Measurements from ENCODE around the gene CLEC16A.

CLEC16A gene

DNA sequence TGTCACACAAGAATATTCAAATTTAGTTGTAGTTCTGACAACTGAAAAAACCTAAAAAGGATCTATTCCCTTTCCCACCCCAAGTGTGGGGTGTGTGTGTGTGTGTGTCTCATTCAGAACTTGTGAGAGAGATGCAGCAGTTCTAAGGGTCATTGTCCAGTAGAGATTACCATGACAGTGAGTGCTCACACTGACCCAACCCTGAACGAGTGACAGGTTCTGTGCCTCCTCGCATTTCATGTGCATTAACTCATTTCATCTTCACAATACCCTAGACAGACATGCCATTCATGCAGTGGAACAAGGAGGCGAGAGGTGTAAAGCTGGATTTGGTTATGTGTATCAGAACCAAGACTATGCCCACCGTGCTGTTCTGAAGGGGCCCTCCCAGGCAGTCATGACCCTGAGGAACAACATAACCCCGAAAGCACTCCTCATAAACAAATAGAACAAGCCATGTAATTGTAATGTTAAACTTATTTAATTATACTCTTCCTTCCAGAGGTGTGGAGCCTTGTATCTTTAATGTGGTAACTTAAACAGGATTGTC, 102.1 kb downstream of the CLEC16A start:
- no peak for DNase-seq

DNA sequence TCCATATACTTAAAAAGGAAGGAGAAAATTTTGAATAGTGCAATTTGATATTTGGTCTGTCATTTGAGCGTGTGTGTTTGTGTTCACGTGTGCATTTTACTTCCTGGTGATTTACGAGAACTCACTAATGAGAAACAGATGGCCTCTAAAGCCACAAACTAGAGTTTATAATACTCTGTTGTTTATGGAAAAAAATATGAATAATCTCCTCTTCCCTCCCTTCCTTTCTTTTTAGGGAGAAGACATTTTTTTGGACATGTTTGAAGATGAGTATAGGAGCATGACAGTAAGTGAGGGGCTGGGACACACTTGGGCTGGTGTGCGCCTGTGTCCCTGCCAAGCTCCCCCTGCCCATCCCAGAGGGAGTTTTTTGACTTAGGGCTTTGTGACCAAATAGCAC, 102.7 kb downstream of the CLEC16A start:
- no peak for DNase-seq

DNA sequence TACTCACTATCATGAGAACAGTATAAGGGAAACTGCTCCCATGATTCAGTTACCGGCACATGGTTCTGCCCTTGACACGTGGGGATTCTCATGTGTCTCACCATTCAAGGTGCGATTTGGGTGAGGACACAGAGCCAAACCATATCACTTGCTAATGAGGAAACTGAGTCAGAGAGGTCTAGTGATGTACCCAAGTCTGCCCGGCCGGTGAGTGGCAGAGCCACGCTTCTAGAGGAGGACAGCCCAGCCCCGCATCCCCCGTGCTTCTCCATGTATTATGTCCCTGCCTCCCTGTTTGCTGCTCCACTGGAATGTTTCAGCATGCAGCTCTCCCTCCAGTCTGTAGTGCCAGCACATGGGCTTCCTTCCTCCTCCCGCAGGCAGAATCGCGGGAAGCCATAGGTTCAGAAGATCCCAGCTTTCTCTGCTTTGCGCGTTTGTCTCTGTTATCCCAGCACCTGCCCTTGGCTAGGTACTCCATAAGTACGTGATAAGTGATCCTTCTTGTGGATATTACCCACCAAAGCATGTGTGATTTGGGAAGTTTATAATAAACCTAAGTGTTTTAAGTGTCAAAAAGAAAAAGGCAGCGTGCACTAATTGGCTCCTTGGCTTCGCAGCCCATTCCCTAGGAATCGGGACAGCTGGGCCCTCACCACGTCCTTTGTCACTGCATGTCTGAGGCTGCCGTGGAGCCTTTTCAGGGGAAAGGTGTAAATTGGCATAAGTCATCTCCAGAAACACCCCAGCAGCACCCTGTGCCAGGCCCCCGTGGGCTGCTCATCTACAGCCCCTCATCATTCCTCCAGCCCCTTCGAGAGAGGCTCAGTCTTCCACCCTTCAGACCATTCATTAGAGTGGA, 103.8 kb downstream of the CLEC16A start:
- no peak for DNase-seq

DNA sequence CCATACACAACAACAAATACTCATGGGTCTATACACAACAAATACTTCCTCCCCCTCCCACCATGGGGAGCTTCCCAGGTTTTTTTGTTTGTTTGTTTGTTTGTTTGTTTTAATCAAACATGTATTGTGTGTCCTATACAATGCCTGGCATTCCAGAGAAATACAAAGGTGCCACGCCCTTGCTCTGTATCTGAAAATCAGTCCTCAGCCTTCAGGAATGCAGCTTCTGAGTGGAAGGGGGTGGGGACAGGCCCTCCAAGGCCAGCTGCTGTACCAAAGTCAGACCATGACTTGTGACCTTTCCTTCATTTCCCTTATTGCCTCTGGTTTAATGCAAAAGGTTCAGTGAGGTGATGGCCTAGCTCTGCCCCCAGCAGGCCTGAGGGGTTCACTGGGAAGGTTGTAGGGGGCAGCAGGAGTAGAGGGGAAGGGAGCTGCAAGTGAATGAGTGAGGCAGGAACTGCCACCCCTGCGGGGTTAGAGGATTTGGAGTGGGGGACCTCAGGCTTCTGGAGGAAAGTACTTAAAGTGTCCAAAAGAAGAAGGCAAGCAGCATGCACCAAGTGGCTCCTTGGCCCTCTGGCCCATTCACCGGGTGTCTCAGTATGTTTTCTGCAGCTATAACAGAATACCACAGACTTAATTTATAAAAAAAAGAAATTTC, 105.2 kb downstream of the CLEC16A start:
- no peak for DNase-seq

DNA sequence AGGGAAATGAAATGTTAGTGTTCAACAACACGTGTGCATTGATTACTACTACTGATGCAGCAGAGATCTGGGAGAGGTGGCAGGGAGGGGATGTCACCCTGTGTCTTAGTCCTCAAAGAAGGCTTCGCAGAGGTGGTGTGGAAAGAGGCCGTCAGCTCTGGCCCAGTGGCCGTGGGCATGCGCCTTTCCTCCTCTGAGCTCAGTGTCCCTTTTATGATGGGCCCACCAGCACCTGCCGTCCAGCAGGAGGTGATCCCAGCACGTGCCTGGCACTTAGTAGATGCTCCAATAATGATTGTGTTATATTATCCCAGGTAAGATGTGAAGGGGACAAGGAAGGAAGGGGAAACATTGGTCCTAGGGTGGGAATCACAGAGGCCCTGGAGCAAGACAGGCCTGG, 106.2 kb downstream of the CLEC16A start:
- DNase-seq: no peak

DNA sequence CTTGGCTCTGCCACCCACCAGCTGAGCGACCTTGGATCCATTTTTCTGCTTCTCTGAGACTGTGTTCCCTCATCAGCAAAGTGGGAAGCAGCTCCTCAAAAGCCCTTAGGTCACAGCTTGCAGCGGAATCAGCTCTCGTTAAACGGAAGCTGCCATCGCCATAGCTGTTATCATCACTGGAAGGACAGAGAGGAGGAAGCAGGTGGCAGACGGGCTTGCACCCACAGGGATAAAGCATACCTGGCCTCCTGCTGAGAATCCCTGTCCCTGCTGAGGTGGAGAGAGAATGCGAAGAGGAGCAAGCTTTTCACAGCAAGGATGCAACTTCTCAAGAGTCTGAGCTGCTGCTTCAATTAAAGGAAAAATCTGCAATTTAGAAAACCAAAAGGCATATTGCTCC, 106.6 kb downstream of the CLEC16A start:
- DNase-seq: no peak

DNA sequence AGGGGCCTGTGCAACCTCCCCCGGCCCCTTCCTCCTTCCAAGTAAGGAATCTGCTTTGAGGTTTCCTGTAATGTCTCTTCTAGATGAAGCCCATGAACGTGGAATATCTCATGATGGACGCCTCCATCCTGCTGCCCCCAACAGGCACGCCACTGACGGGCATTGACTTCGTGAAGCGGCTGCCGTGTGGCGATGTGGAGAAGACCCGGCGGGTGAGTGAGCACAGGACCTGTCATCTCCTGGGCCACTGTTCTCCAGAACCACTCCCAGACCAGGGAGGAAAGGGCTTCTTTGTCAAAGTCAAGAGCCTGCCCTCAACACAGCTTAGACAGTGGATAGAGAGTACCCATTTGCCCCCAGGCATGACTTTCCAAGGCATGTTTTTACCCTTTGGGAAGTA, 107.1 kb downstream of the CLEC16A start:
- DNase-seq: no peak

DNA sequence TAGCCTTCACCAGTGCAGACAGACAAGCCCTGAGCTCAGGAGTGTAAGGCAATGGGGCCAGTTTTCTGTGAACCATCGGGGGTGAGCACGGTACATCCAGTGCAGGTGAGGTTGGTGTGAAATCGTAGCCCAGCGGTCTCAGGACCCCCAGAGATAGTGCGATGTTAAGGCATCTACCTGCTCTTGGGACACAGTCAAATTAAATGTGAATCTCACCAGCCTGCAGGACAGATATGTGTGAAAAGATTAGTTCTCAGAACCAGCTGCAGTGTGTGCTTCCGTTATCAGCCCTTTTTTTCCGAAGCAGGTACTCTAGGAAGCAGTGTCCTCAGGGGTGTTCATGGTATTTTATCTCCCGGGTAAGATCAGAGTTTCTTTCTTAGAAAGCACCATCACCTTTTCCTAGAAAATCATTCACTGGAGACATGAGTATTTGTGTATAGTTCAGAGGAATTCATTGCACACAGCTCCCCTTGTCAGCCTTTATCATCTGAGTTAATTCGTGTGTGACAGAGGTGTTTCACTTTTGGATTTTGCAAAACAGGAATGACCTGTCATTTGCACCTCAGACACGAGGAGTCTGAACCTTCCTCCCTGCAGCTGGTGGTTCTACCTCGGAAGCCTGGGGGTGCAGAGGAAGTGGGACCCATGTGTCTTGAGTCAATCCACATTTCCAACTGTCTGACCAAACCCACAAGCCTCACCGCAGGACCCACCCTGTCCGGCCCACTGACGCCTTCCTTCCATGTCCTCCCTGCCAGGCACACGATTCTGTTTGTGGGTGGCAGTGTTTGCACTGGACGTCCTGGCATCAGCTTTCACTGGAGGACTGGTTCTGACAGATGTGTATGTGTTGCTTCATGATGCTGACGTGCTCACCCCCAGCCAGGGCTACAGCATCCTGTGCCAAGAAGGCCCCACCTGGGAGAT, 107.8 kb downstream of the CLEC16A start:
- no peak for DNase-seq

DNA sequence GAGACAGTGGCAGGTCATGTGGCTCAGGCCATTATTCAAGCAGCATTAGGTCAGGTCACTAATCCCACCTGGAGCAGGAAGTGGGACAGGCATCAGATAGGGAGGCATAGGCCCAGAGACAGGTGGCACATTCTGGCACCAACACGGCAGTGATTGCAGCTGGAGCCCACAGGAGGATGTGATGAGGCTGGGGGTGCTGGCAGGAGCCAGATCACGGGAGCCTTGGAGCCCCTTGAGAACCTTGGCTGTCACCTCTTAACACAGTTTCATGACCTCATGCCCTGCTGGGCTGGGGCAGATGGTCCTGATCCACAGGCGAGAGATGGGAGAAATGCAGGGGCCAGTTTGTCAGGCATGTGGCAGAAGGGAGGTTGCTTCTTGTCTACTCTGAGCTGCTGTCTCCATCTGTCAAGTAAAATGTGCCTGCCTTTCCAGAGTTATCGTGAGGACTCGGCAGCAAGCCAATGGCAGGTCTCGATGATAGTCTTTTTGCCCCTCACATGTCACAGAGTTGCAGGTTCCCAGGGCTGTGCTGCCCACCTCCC, 109.6 kb downstream of the CLEC16A start:
- DNase-seq: no peak

DNA sequence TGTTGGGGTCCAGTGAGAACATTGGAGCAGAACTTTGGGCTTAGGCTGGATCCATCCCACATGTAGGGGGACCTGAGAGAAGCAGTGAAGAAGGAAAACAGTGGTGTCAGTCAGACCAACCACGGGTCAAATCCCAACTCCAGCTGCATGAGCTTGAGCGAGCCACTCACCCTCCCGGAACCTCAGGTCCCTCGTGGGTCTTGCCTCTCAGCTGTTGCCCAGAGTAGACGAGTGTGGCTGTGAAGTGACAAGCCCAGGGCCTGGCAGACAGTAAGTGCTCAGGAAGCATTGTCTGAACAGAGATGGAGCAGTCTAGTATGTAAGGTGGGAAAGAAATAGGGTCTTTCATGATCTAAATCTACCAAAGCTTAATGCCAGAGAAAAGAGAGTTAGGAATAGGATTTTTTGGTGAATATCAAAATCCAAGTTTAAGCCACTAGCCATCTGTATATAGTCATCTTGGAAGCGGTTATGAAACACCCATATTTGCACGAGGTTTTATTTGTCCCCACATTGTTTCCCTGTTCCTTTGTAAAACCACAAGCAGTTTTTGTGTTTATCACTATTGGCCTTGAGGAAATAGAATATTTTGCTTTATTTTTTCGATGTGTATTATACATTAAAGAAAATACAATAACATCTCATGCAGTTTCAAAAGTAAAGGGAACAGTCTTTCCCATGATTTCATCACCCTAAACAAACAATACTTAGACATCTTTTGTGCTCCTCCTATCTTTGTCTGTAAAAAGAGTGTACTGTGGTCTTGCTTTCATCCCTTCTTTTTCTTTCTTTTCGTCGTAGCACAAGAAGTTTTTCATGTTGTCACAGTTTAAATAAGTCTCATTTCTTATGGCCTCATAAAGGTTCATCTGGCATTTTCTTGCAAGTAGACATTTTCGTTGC, 112.0 kb downstream of the CLEC16A start:
- DNase-seq: no peak

DNA sequence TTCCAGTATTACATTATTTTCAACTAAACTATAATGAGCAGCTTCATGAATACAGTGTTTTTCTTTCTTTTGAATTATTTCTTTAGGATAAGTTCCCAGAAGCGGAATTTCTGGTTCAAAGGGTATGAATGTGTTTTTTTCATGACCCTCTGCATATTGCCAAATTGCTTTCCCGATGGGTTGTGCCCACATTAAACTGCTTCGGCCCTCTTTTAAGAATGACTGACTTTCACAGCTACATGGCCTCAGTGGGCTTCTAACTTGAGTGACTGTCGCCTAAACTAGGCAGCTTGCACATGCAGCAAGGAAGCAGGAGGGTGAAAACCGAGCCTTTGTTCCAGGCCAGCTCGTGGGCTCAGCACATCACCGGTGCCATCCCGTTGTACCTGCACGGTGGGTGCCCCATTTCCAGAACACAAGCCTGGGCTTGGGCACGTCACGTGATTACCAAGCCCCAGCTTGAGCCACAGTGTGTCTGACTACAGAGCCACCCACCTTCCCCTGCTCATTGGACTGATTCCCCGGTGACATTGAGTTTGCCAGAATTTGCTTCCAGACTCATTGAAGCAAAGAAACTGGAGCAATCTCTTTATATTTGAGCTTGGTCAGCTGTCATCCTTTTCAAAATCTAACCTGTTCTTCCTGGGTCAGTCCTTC, 112.8 kb downstream of the CLEC16A start:
- no peak for DNase-seq

DNA sequence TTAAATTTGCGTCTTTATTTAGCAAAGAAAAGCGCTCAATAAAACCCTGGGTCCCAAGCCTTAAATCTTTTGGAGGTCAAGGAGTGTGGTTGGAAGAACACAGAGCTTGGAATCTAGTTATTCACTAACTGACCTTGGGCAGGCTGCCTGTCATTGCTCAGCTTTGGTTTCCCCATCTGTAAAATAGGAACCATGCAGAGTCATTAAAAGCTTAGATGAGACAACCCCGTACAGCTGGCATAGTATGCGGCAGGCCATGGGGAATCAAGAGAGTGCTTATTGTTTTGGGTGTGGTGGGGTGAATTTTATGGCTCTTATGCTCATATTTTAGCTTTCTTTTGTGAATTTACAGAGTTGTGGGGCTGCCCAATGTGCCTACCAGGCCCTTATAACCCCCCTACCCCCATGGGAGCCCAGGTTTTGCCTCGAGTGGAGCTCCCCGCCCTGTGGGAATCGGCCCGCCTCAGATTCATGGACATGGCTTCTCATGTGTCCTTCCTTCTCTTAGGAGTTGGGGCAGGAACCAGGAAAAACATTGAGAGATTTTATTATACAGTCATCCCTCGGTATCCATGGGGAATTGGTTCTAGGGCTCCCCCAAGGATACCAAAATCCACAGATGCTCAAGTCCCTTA, 113.5 kb downstream of the CLEC16A start:
- DNase-seq: no peak

DNA sequence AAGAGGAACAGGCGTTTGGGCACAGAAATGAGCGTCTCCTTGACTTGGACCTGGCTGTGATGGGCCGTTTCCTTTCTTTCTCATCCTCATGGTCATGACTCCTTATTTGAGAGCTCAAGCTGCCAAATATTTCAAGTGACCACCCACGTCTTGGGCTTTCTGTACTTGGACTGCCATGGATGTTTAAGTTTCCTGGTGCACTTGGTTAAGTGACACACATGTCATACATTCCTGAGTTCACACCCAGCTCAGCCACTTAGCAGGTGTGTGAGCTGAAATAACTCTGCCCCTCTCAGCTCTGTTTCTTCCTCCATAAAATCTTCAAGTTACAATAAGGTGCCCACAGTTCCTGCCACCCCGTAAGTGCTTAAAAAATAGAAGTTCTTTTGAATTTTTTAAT, 114.5 kb downstream of the CLEC16A start:
- no peak for DNase-seq

DNA sequence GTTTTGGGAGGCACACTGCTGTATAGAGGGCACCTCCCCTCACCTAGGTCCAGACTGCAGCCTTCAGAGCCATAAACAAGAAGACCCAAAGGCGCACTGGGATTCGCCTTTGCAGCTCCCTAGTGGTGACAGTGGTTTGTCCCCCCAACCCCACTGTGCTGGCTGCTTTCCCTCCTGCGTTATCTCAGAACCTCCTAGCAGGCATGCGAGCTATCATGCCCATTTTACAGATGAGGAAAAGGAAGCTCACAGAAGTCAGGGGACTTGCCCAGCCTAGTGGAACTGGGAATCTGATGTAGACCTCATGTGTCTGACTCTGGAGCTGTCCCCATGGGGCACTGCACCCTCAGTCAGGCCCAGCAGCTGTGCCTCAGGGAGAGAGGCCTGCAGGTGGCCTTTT, 115.2 kb downstream of the CLEC16A start:
- no peak for DNase-seq

DNA sequence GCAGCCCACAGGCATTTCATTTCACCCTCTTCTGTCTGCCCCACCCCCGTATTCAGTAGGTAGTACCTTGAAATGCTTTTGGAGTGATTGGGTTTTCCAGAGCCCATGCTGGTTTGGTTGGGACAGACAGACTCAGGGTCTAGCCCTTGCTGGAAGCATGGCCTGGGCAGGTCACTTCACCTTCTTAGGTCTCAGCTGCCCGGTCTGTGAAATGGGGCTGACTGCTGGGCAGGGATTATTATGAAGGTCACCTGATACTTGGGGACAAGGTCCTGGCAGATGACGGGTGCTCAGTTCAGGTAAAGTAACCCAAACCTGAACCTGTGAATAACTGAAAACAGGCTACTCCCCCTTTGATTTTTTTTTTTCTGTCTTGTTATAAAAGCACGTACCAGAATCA, 116.0 kb downstream of the CLEC16A start:
- no peak for DNase-seq

DNA sequence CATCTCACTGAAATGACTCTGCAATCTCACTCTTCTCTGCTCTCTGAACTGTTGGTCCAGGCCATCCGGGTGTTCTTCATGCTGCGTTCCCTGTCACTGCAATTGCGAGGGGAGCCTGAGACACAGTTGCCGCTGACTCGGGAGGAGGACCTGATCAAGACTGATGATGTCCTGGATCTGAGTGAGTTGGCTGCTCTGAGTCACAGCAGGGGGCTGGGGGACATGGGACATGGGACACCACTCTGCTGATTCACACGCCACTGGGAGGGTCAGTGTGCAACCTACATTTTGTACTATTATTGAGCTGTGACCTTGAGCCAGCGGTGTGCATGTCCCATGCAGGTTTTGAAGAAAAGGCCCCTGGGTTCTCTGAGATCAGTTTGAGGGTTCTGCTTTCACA, 116.5 kb downstream of the CLEC16A start:
- no peak for DNase-seq

DNA sequence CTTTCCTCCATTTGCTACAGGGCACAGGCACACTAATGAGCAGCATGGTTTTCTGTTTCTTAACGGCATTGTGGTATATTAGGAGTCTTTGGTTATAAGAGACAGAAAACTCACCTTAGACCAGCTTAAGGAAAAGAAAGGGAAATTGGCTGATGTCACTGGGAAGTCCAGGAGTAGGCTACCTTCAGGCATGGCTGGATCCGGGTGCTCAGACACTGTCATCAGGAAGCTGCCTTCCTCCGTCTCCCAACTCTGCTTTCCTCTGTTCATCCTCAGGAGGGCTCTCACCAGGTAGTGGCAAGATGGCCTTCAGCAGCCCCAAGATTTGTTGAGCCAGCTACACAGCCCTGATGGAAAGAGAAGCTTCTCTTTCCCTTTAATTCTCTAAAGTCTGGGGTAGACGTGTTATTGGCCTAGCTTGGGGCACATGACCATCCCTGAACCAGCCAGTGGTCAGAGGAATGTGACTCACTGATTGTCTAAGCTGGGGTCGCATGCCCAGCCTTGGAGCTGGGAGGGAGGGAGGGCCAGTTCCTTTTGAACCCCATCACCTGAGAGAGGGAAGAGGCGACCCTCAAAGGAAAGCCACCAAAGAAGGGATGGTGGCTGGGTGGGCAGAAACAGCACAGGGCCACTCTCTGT, 117.4 kb downstream of the CLEC16A start:
- no peak for DNase-seq

DNA sequence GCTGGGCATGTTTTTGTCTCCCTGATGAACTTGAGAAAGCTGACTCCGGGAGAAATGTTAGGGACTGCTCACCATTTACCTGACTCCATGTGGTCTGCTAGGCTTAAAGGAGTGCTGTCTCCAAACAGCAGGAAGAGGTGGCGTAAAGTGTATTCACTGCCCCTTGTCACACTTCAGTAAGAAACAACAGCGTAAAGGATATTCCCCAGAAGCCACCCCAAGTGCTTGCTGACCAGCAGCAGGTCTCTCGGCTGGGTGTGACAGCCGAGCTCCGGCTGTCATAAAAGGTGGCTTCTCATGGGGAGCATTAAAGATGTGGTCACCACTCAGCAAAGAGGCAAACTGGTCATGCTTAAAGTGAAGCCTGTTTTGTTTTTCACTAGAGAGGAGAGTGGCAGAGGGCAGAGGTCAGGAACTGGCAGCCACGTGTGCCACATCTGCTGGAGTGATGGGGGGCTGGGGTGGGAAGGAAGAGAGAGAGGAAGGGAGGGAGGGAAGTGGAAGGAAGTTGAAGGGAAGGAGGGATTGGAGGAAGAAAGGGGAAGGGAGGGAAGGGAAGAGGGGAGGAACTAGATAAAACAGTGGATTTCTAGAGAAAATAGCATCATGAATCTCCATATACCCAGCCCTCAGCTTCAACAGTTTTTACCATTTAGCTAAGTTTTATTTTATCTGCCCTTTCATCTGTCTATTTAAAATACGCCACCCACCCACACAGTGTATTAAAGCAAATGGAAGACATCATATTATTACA, 119.3 kb downstream of the CLEC16A start:
- no peak for DNase-seq

DNA sequence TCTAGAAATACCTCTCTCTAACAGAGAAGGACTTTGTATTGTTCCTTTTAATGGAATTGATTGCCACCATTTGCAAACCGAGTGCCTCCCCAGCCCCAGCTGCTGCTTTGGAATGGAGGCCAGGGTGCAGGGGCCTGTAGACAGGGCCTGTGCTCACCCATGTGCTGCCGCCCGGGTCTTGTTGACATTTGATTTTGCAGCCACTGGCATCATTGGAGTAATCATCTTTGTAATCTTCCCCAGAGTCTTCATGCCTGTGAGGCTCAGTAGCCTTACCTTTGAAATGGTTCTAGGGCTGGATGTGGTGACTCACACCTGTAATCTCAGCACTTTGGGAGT, 119.8 kb downstream of the CLEC16A start:
- no peak for DNase-seq

DNA sequence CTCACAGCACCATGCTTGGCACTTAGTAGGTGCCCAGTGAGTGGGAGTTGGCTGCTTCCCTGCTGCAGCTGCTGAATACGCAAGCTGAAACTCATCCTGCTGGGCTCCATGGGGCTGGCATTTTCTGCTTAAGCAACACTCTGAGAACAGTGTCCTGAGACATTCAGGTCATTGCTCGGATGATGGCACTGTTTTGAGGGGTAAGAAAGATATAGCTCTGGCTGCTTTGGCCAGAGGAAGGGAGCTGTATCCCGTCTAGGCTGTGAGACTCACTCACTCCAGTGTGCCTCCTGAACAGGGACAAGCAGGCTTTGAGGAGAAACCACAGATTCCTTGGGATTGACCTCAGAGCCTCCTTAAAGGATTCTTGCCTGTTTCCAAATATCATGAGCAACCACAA, 120.5 kb downstream of the CLEC16A start:
- DNase-seq: no peak
